Subcutaneous abdominal adipose tissue (tissue), 5 donors: Measurements from ENCODE around the gene NR1H4.

Experiments
- H3K27ac ChIP-seq: one replicate; pipeline ENCODE4 v1.7.0; 2013; ENCODE audit warnings: low read depth, mild to moderate bottlenecking, inconsistent platforms, low read length, moderate library complexity
- H3K27me3 ChIP-seq, 5 donors: one replicate each; pipeline ENCODE4 v1.7.0; 2013; ENCODE audit warnings: low read length in 5 of 5, inconsistent platforms in 1 of 5; ENCODE audit not compliant: control insufficient read depth in 5 of 5, insufficient read depth in 4 of 5
- H3K36me3 ChIP-seq, 5 donors: one replicate each; pipeline ENCODE4 v1.7.0; 2013; ENCODE audit warnings: low read length in 5 of 5; ENCODE audit not compliant: control insufficient read depth in 5 of 5, insufficient read depth in 5 of 5
- H3K4me1 ChIP-seq, 5 donors: one replicate each; pipeline ENCODE4 v1.7.0; 2013; ENCODE audit warnings: low read length in 5 of 5, mild to moderate bottlenecking in 3 of 5, moderate library complexity in 1 of 5; ENCODE audit not compliant: control insufficient read depth in 5 of 5, insufficient read depth in 5 of 5
- H3K4me3 ChIP-seq, 5 donors: one replicate each; pipeline ENCODE4 v1.7.0; 2013; ENCODE audit warnings: low read length in 5 of 5, low read depth in 1 of 5
- H3K9ac ChIP-seq, 5 donors: one replicate each; pipeline ENCODE4 v1.7.0; 2013; ENCODE audit warnings: low read length in 5 of 5, mild to moderate bottlenecking in 4 of 5, moderate library complexity in 3 of 5
- H3K9me3 ChIP-seq, 5 donors: one replicate each; pipeline ENCODE4 v1.7.0; 2013; ENCODE audit warnings: low read length in 5 of 5; ENCODE audit not compliant: control insufficient read depth in 5 of 5
- donor health status: healthy.
- donor health status: healthy.
- donor health status: healthy.
- donor health status: healthy.
- donor health status: healthy.

The NR1H4 gene

DNA sequence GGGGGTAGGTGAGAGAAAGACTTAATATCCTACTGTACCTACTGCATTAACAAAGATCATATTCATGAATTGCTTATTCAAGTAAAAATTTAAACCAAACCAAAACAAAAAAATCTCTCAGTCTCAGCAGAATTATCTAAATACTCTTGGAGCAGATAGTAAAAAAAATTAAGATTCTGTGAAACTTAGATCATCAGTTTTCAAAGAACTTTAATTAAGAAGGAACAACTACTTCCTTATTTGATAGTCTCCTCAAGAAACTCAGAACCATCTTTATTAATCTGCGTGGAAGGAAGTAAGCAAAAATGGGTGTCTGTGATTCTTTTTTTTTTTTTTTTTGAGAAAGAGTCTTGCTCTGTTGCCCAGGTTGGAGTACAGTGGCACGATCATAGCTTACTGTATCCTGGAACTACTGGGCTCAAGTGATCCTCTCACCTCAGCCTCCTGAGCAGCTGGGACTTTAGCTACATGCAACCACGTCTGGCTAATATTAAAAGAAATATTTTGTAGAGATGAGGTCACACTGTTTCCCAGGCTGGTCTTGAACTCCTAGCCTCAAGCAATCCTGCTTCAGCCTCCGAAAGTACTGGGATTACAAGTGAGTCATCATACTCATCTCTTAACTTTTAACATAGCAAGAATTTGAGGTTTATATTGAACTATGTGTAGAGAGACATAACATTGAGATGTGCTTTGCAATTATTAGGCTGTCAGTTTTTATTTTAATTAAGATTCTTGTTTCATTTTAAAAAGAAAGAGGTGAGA, 137.2 kb downstream of the NR1H4 start:
- Histone ChIP-seq H3K36me3 (peaks cover 0 to 5% (median 0%) of the 10 kb centered on the region in 5 donors), H3K27ac (no peak overlapping the region), H3K4me3 (no peak overlapping the region), H3K27me3 (no peaks in the 10 kb centered on the region), H3K9ac (no peak overlapping the region), H3K4me1 (peaks cover 0 to 11% (median 6%) of the 10 kb centered on the region in 5 donors), H3K9me3 (no peaks in the 10 kb centered on the region)

DNA sequence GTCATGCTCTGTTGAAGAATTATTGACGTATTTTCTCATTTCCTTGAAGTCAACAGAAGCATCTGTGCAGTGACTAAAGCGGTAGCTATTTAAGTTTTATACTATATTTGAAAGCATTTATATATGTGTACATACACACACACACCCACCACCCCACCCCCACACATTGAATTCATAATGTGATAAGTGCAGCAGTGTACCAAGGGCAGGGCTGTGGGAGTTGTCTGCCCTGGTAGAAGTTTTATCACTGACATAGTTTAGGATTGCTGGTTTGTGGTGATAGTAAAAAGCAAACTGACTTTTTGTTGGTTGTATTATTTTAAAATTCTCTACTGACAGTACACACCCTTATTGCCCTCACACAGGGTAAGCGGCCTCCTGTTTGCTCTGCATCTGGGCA, 138.9 kb downstream of the NR1H4 start:
- Histone ChIP-seq H3K27ac (no peak overlapping the region), H3K9ac (no peak overlapping the region)

More for the DNA sequence above, 138.9 kb downstream of the NR1H4 start:
- Histone ChIP-seq H3K36me3 (peaks cover 0 to 5% (median 0%) of the 10 kb centered on the region in 5 donors), H3K9me3 (no peaks in the 10 kb centered on the region), H3K4me1 (peaks cover 0 to 11% (median 6%) of the 10 kb centered on the region in 5 donors), H3K27me3 (no peaks in the 10 kb centered on the region), H3K4me3 (no peak overlapping the region)
